Activated T-helper 1 cell treated with anti-CD3 and anti-CD28 coated beads, Interleukin-12 subunit alpha, Interleukin-12 subunit beta, Interleukin-2, Interleukin-4 antibody, amounts not matched to agents 30 ng/mL and 10 ng/mL and 1 ng/mL, durations not matched to agents 14 hours and 24 hours and 36 hours (primary cell): ENCODE measurements around the gene ITPKB. TPM values are rescaled to one million over a fixed set of nuclear protein-coding genes. Genes with fewer than 3 reads are reported as not detected.

Experiments
- DNase-seq: peaks from one replicate; pipeline ENCODE4 v3.0.0; 2021; ENCODE audit warnings: low spot score
- H3K27ac Mint-ChIP-seq: one replicate; pipeline ENCODE4 v1.8.0; 2021; ENCODE audit warnings: mild to moderate bottlenecking, mixed read lengths
- H3K27me3 Mint-ChIP-seq: one replicate; pipeline ENCODE4 v1.8.0; 2022; ENCODE audit warnings: mild to moderate bottlenecking, moderate library complexity, mixed read lengths; ENCODE audit not compliant: insufficient read depth
- H3K36me3 Mint-ChIP-seq: one replicate; pipeline ENCODE4 v1.8.0; 2021; ENCODE audit warnings: low read depth, mixed read lengths
- H3K4me1 Mint-ChIP-seq: one replicate; pipeline ENCODE4 v1.8.0; 2021; ENCODE audit warnings: low read depth, mixed read lengths
- H3K4me3 Mint-ChIP-seq: one replicate; pipeline ENCODE4 v1.8.0; 2021; ENCODE audit warnings: mild to moderate bottlenecking, moderate library complexity, mixed read lengths
- H3K9me3 Mint-ChIP-seq: one replicate; pipeline ENCODE4 v1.8.0; 2021; ENCODE audit warnings: mixed read lengths
- intact Hi-C: fragments of 100-400 bp; cut with micrococcal nuclease; formaldehyde crosslinking; loops from one replicate; pipeline ENCODE4 v1.15.1; 2024
- total RNA-seq: library from RNA; stranded (reverse); gene quantifications from 2 replicates; pipeline ENCODE4 v1.2.3, GENCODE V29; 2022

The ITPKB gene
- total RNA-seq: 38.3 and 38.5 TPM in 2 replicates

- no peaks in the 10 kb centered on the region for H3K27me3 Mint-ChIP-seq
- intact Hi-C loops: loop anchor here (1.0 to 10.0 kb wide), 14 partner anchors 27 to 674 kb away; partner anchors contain the start of genes COQ8A, H3-3A and STUM
- peak; percentile 59 for DNase-seq
- H3K9me3 Mint-ChIP-seq: peaks cover 11% of the 10 kb centered on the region
- peak within 1 kb of the TSS; percentile 90 for H3K4me3 Mint-ChIP-seq
- peaks cover 22% of the 10 kb centered on the region for H3K36me3 Mint-ChIP-seq
- H3K4me1 Mint-ChIP-seq: peaks cover 34% of the 10 kb centered on the region
- peak within 1 kb of the TSS; percentile 94 for H3K27ac Mint-ChIP-seq
These were observed at the start of gene ITPKB for GRCh38 chr1:226738995-226739695. Gene ITPKB (minus strand): TSS chr1:226739282. CDS start chr1:226737458, 1,824 bp downstream.

GRCh38 chr1:226787638-226788037 lies 48.6 kb upstream of the ITPKB start:
- H3K27ac Mint-ChIP-seq: no peak overlapping the region
- peaks cover 1% of the 10 kb centered on the region for H3K36me3 Mint-ChIP-seq
- H3K4me1 Mint-ChIP-seq: no peaks in the 10 kb centered on the region
- H3K4me3 Mint-ChIP-seq: no peak overlapping the region
- no peak for DNase-seq
- H3K9me3 Mint-ChIP-seq: no peaks in the 10 kb centered on the region
- intact Hi-C loops: no loop called here
- peaks cover 26% of the 10 kb centered on the region for H3K27me3 Mint-ChIP-seq

- H3K36me3 Mint-ChIP-seq: no peaks in the 10 kb centered on the region
- no peak overlapping the region for H3K4me3 Mint-ChIP-seq
- DNase-seq: no peak
- no peaks in the 10 kb centered on the region for H3K4me1 Mint-ChIP-seq
- H3K27ac Mint-ChIP-seq: no peak overlapping the region
- intact Hi-C loops: no loop called here
- no peaks in the 10 kb centered on the region for H3K9me3 Mint-ChIP-seq
- peaks cover 20% of the 10 kb centered on the region for H3K27me3 Mint-ChIP-seq
These were observed 48.0 kb upstream of the ITPKB start for GRCh38 chr1:226787071-226787470.

- intact Hi-C loops: no loop called here
- no peaks in the 10 kb centered on the region for H3K9me3 Mint-ChIP-seq
- DNase-seq: no peak
- H3K4me1 Mint-ChIP-seq: no peaks in the 10 kb centered on the region
- H3K27me3 Mint-ChIP-seq: peaks cover 20% of the 10 kb centered on the region
- no peaks in the 10 kb centered on the region for H3K36me3 Mint-ChIP-seq
- no peak overlapping the region for H3K4me3 Mint-ChIP-seq
- H3K27ac Mint-ChIP-seq: no peak overlapping the region
These were observed 47.5 kb upstream of the ITPKB start for GRCh38 chr1:226786550-226786949.

GRCh38 chr1:226785805-226786204 lies 46.7 kb upstream of the ITPKB start:
- Mint-ChIP-seq H3K4me1 (no peaks in the 10 kb centered on the region), H3K4me3 (no peak overlapping the region), H3K36me3 (no peaks in the 10 kb centered on the region), H3K27me3 (peaks cover 17% of the 10 kb centered on the region), H3K9me3 (no peaks in the 10 kb centered on the region), H3K27ac (no peak overlapping the region)
- DNase-seq: no peak
- intact Hi-C loops: no loop called here

- no peak for DNase-seq
- intact Hi-C loops: no loop called here
- Mint-ChIP-seq H3K36me3 (no peaks in the 10 kb centered on the region), H3K4me1 (no peaks in the 10 kb centered on the region), H3K27ac (no peak overlapping the region), H3K9me3 (no peaks in the 10 kb centered on the region), H3K27me3 (peaks cover 19% of the 10 kb centered on the region), H3K4me3 (no peak overlapping the region)
These were observed 45.3 kb upstream of the ITPKB start for GRCh38 chr1:226784081-226785049.

GRCh38 chr1:226782845-226783601 lies 43.9 kb upstream of the ITPKB start:
- intact Hi-C loops: no loop called here
- Mint-ChIP-seq H3K27me3 (peaks cover 11% of the 10 kb centered on the region), H3K9me3 (no peaks in the 10 kb centered on the region), H3K36me3 (no peaks in the 10 kb centered on the region), H3K4me3 (no peak overlapping the region), H3K27ac (no peak overlapping the region), H3K4me1 (no peaks in the 10 kb centered on the region)
- no peak for DNase-seq

GRCh38 chr1:226781937-226782609 lies 43.0 kb upstream of the ITPKB start:
- H3K27ac Mint-ChIP-seq: no peak overlapping the region
- H3K9me3 Mint-ChIP-seq: no peaks in the 10 kb centered on the region
- H3K36me3 Mint-ChIP-seq: no peaks in the 10 kb centered on the region
- intact Hi-C loops: no loop called here
- DNase-seq: no peak
- H3K4me1 Mint-ChIP-seq: no peaks in the 10 kb centered on the region
- peaks cover 11% of the 10 kb centered on the region for H3K27me3 Mint-ChIP-seq
- H3K4me3 Mint-ChIP-seq: no peak overlapping the region

- peaks cover 6% of the 10 kb centered on the region for H3K27me3 Mint-ChIP-seq
- no peaks in the 10 kb centered on the region for H3K9me3 Mint-ChIP-seq
- no peaks in the 10 kb centered on the region for H3K36me3 Mint-ChIP-seq
- no peak overlapping the region for H3K4me3 Mint-ChIP-seq
- H3K4me1 Mint-ChIP-seq: no peaks in the 10 kb centered on the region
- no peak for DNase-seq
- H3K27ac Mint-ChIP-seq: no peak overlapping the region
- intact Hi-C loops: no loop called here
These were observed 40.5 kb upstream of the ITPKB start for GRCh38 chr1:226779561-226779960.

GRCh38 chr1:226778657-226779058 lies 39.6 kb upstream of the ITPKB start:
- intact Hi-C loops: no loop called here
- peak overlapping the region; percentile 51 for H3K27ac Mint-ChIP-seq
- no peak overlapping the region for H3K4me3 Mint-ChIP-seq
- DNase-seq: no peak
- H3K27me3 Mint-ChIP-seq: peaks cover 6% of the 10 kb centered on the region
- H3K9me3 Mint-ChIP-seq: no peaks in the 10 kb centered on the region
- H3K36me3 Mint-ChIP-seq: no peaks in the 10 kb centered on the region
- H3K4me1 Mint-ChIP-seq: no peaks in the 10 kb centered on the region

GRCh38 chr1:226776975-226777374 lies 37.9 kb upstream of the ITPKB start:
- H3K27ac Mint-ChIP-seq: no peak overlapping the region

GRCh38 chr1:226776066-226776465 lies 37.0 kb upstream of the ITPKB start:
- H3K27ac Mint-ChIP-seq: no peak overlapping the region
- no peak overlapping the region for H3K4me3 Mint-ChIP-seq
- intact Hi-C loops: no loop called here
- H3K9me3 Mint-ChIP-seq: no peaks in the 10 kb centered on the region
- H3K36me3 Mint-ChIP-seq: no peaks in the 10 kb centered on the region
- no peak for DNase-seq
- peaks cover 6% of the 10 kb centered on the region for H3K27me3 Mint-ChIP-seq
- peaks cover 8% of the 10 kb centered on the region for H3K4me1 Mint-ChIP-seq

More at GRCh38 chr1:226776975-226777374, 37.9 kb upstream of the ITPKB start:
- Mint-ChIP-seq H3K4me3 (no peak overlapping the region), H3K4me1 (peaks cover 7% of the 10 kb centered on the region), H3K9me3 (no peaks in the 10 kb centered on the region), H3K36me3 (no peaks in the 10 kb centered on the region), H3K27me3 (peaks cover 6% of the 10 kb centered on the region)
- no peak for DNase-seq
- intact Hi-C loops: no loop called here
